Epithelial cell of esophagus (primary cell): Measurements from ENCODE around the gene RFPL3.

Experiments used
- DNase-seq: peaks from one replicate; pipeline ENCODE4 v3.0.0; 2010; ENCODE audit warnings: low read depth
- H3K4me3 ChIP-seq: 2 replicates; pipeline ENCODE4 v1.5.1; 2011; ENCODE audit warnings: mild to moderate bottlenecking, low read length, control low read depth
- CTCF ChIP-seq: IDR thresholded peaks from 2 replicates; pipeline ENCODE4 v1.5.1; 2011; ENCODE audit warnings: low read depth, mild to moderate bottlenecking, low read length, control low read depth, inconsistent platforms; ENCODE audit not compliant: insufficient read depth; ENCODE audit errors: missing control alignments

RFPL3 gene

GRCh38 chr22:32324505-32325415 is 32.9 kb upstream of the RFPL3 start:
- TF ChIP-seq CTCF: no peak
- H3K4me3 ChIP-seq: no peak overlapping the region
- no peak for DNase-seq

- no peak for DNase-seq
- H3K4me3 ChIP-seq: no peak overlapping the region
- TF ChIP-seq CTCF: no peak
Measured at GRCh38 chr22:32325416-32325801, 32.3 kb upstream of the RFPL3 start.

- no peak for DNase-seq
- no peak overlapping the region for H3K4me3 ChIP-seq
- no peak for TF ChIP-seq CTCF
Measured at GRCh38 chr22:32325811-32326237, 31.8 kb upstream of the RFPL3 start.

- DNase-seq: no peak
- no peak for TF ChIP-seq CTCF
- no peak overlapping the region for H3K4me3 ChIP-seq
Measured at GRCh38 chr22:32326647-32327046, 31.0 kb upstream of the RFPL3 start.

- TF ChIP-seq CTCF: no peak
- H3K4me3 ChIP-seq: no peak overlapping the region
- peak; percentile 40 for DNase-seq
Measured at GRCh38 chr22:32327066-32327465, 30.6 kb upstream of the RFPL3 start.

GRCh38 chr22:32327596-32328171 is 30.0 kb upstream of the RFPL3 start:
- TF ChIP-seq CTCF: no peak
- no peak for DNase-seq

More at GRCh38 chr22:32327596-32328171, 30.0 kb upstream of the RFPL3 start:
- no peak overlapping the region for H3K4me3 ChIP-seq
